ENCODE data around the gene CERS6.

The CERS6 gene

GRCh38 chr2:168445960-168446359 lies 10.1 kb upstream of the CERS6 start:
- DNase-seq, result no peak

GRCh38 chr2:168448980-168449379 lies 7.1 kb upstream of the CERS6 start:
- no peak for DNase-seq

DNA sequence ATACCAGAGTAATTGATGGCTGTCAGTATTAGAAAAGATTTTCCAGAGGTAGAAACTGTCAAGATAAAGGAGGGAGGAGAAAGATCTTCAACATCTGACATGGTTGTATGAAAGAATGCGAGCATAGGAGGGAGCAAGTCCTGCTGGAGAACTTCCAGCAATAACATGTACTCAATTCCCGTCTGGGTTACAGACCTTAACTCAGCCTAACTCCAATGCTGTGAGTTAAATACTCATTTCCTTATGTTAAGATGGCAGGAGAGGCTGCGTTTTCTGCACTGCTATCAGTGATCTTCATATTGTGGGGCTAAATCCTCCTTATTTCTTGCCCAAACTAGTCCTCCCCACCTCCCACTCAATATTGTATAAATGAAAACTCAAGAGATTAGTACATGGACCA lies 6.7 kb upstream of the CERS6 start:
- DNase-seq, result no peak

DNA sequence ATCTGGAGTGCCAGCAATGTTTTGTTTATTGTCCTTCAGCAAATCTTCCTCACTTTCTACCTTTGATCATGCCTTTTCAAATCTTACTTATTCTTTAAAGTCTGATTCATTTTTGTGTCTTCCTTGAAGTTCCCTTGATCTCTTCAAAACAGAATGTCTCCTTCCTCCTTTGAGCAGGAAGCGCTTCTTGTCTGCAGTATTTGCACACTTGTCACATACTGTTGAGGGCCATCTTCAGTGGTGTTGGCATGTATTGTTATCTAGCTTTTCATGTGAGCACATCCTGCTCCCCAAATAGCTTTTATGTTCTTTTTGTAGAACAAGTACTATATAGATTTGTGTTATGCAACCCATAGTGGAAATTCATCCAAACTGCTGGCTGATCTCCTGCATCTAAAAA lies 5.9 kb upstream of the CERS6 start:
- no peak for DNase-seq

GRCh38 chr2:168450732-168451131 lies 5.3 kb upstream of the CERS6 start:
- DNase-seq, result no peak

- DNase-seq, result no peak
Measured at GRCh38 chr2:168452781-168453180, 3.3 kb upstream of the CERS6 start.

GRCh38 chr2:168453404-168453803 lies 2.7 kb upstream of the CERS6 start:
- no peak for DNase-seq

DNA sequence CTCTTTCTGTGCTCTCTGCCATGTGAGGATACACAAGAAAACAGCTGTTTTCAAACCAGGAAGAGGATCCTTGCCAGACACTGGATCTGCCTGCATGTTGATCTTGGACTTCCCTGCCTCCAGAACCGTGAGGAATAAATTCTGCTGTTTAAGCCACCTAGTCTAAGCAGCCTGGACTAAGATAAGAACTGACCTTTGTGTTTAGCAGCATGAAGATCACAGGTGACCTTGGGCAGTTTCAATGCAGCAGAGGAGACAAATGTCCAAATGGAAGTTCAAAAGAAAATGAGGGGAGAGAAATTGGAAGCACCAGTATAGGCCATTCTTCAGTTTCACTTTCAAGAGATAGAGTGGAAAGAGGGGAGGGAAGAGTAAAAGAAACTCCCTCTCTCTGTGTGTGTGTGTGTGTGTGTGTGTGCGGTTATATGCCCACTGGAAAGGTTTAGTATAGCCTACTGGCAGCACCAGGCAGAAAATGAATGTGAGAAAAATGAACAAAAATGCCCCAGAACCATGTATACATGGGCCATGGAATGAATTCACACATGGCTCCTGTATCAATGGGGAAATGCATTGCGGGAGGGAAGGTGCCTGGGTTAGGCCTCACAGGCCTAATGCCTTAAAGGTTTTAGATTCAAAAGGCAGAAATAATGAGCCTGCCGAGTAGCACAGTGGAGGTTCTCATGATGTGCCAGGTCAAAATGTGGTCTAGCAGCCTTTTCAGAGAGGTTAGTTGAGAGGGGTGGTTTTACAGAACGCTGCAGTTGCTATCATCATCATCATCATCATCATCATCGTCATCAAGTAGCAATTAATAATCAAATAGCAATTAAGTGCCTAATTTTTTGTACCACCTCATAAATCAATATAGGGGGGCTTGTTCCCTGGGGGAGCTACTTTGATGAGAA lies 1.1 kb upstream of the CERS6 start:
- no peak for DNase-seq

DNA sequence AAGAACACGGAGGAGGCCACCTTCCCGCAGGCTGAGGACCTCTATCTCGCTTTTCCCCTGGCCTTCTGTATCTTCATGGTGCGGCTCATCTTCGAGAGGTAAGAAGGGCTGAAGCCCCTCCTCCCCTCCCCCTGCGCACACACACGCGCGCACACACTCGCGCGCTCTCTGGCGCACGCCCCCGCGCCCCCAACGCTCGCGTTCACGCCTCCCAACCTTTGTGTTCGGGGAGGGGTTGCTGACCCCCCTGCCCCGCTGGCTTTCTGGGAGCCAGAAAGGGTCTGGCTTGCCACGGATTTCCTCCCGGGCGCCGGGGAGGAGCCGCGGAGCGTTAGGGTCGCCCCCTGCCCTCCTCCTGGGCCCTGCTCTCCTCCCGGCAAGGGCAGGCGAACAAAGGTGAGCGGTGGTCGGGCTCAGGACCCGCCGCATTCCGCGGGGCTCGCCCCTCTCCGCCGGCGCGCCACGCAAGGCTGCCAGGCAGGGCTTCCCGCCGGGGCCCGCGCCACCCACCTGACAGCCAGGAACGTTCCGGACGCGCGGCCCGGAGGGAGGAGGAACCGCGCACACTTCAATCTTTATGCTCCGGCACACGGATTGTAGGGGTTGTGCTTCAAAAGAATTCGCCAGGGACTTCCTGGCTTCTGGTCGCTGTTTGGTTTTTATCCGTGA lies 583 bp downstream of the CERS6 start:
- peak; percentile 39 to 46 for DNase-seq

DNA sequence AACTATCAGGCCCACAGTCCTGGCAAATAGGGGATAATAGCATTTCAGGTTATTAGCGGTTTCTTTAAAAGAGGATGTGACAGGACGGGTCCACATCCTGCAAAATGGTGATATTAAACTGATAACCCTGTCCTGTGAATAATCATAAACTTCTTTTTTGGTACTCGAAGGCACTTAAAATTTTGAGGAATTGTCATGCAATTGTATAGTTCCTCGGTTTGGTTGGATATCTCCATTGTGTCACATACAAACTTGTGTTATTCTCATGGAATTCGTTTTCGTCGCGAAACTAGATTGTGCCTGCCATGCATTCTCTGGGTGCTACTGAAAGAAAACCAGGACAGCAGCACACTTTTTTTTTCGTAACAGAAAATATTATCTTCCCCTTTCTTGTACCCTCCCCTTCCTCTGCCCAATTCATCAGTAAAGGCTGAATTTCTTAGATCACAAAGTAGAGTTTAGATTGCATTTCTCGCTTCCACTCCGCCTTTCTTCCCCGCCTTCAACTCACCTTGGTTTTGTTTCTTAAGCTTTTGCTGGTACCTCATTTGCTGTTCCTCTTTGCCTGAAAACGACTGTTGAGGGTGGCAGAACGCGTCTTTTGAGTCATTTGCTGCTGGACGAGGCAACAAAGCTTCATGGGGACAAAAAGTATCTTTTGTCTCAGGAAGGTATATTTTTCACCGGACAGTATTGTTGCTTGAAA lies 1.3 kb downstream of the CERS6 start:
- no peak for DNase-seq

DNA sequence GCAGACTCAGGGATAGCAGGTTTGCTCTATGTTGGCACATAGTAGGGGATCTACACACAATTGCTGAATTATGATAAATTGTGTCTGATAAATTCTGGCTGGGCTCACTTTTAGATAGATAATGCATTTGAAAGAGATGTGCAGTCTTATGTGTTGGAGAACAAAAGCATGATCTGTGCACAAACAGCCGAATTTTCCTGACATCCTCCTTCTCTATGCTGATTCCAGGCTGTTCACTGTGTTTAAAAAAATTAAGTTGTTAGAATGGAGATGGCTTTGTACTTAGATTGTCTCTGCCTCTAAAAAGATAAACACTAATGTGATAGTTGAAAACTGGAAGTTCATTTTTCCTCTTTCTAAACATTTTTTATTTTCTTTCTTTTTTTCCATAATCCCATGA lies 2.1 kb downstream of the CERS6 start:
- no peak for DNase-seq

GRCh38 chr2:168459256-168459655 lies 3.2 kb downstream of the CERS6 start:
- no peak for DNase-seq

- no peak for DNase-seq
Measured at GRCh38 chr2:168460571-168460970, 4.5 kb downstream of the CERS6 start.

DNA sequence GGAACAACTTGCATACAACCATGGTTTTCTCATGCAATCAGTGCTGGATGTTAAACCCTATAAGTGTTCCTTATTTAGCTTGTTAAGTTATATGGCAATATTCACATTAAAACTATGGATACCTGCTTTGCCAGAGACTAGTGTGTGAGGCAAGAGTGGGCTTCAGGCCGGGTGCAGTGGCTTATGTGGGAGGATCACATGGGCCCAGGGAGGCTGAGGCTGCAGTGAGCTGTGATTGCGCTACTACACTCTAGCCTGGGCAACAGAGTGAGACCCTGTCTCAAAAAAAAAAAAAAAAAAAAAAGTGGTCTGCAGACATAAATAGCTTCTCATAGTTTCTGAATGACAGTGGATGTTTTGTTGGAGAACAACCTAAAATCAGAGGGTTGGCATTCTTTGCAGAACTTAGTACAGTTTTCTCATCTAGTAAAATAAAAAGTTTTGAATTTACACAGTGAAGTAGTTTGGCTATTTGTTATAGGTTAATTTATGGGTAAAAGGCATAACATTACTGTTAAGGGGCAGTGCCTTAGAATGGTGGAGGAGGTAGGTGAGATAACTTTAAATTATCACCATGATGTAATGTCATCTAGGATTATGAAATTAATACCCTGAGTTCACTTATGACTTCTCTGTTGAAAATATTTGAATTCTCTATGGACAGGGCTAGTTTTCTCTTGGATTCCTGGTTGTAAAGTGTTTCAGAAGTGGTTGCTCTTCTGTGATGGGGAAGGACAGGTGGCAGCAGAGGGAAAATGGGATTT lies 5.3 kb downstream of the CERS6 start:
- DNase-seq, result no peak

DNA sequence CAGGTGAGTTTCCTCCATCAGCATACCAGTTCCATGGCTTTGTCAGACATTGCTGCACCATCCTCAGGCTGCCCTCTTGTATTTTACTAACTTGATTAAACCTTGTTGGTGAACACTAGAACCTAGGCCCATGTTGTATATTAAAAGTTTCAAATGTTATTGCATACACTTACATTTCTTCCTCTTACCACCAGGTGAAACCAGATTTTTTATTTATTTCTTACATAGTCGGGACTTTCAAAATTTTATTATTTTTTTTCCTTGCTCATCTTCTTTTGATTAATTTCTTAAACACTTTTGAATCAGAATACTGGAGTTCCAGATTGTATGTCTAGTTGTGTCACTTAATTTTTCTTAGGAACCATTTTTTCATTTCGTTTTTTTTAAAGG lies 5.9 kb downstream of the CERS6 start:
- DNase-seq, result no peak

GRCh38 chr2:168462543-168463045 lies 6.5 kb downstream of the CERS6 start:
- DNase-seq, result no peak

DNA sequence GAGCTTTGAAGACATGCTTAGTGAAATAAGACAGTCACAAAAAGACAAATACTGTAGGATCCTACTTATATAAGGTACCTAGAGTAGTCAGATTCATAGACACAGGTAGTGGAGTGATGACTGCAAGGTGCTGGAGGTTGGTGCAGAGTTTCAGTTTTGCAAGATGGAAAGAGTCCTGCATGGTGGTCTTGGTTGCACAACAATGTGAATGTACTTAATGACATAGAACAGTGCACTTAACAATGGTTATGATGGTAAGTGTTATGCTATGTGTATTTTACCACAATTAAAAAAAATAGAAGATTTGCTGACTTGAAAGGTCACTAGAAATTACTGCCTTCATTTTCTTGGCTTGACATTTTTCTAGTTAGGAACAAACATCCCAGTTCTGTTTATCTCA lies 9.5 kb downstream of the CERS6 start:
- DNase-seq, result no peak

GRCh38 chr2:168466190-168466737 lies 10.2 kb downstream of the CERS6 start:
- DNase-seq, result no peak

GRCh38 chr2:168466834-168467565 lies 10.9 kb downstream of the CERS6 start:
- DNase-seq, result no peak

DNA sequence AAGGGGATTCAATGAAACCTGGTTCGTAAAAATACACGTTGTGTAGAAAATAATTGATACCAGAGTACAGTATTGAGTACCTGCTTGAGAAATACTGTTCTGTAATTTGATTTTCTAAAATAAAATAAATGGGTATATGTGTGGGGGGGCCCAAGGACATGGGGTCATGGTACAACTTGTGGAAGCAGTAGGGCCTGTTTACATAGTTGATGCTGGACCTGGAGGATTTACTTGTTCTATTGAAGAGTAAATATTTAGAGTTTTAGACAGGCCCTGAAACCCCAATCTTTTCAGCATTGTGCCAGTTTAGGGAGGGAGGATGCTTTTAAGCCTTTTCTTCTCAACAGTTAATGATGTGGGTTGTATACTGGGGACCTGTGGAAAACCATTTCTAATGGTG lies 11.7 kb downstream of the CERS6 start:
- DNase-seq, result no peak

DNA sequence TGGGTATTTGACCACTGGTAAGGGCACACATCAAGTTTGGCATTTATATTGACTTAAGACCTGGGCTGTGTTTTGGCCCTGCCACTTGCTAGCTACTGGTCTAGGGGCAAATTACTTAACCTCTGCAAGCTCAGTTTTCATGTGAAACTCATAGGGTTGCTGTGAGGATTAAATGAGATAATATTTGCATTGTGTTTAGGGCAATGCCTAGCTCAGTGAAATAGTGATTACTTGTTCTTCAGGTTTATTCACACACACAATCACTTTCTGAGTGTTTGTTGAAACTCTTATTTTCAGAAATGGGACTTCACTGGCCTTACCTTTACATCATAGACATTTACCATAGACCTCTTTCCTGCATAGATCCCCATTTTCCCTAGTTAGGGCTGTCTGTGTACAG lies 12.3 kb downstream of the CERS6 start:
- no peak for DNase-seq
